Spinal cord (tissue), 10 donors: ENCODE measurements around the gene AATK. TPM values are rescaled to one million over a fixed set of nuclear protein-coding genes. Genes with fewer than 3 reads are reported as not detected.

ENCODE experiments used
- DNase-seq, 6 donors: peaks; one replicate each; pipeline versions ENCODE4 v3.0.0 to v3.0.0-alpha.2; 2013 to 2015; ENCODE audit warnings: low spot score in 6 of 6, low read depth in 4 of 6
- H3K27ac ChIP-seq: one replicate; pipeline ENCODE4 v1.5.1; 2013; ENCODE audit warnings: low read depth, low read length, control low read depth
- H3K27me3 ChIP-seq: one replicate; pipeline ENCODE4 v1.6.1; 2013; ENCODE audit warnings: low read length; ENCODE audit not compliant: control insufficient read depth, insufficient read depth
- H3K36me3 ChIP-seq: one replicate; pipeline ENCODE4 v1.6.1; 2013; ENCODE audit warnings: low read length; ENCODE audit not compliant: control insufficient read depth, insufficient read depth
- H3K4me1 ChIP-seq: one replicate; pipeline ENCODE4 v1.6.1; 2013; ENCODE audit warnings: low read length; ENCODE audit not compliant: control insufficient read depth, insufficient read depth
- H3K4me3 ChIP-seq: one replicate; pipeline ENCODE4 v1.5.1; 2013; ENCODE audit warnings: low read depth, low read length, control low read depth
- H3K9me3 ChIP-seq: one replicate; pipeline ENCODE4 v1.6.1; 2013; ENCODE audit warnings: low read length; ENCODE audit not compliant: control insufficient read depth, insufficient read depth
- WGBS: methylation state at CpG from one replicate; pipeline ENCODE4 v1.1.5; 2013; ENCODE audit warnings: missing lambda C conversion rate; ENCODE audit not compliant: insufficient coverage; 5-methylcytosine and 5-hydroxymethylcytosine counted together
- polyA plus RNA-seq, 2 donors: library from polyadenylated mRNA; unstranded; fragments of 120-200 nt; gene quantifications; one replicate each; pipeline ENCODE4 v1.2.1, GENCODE V29; 2013; ENCODE audit not compliant: insufficient read length in 2 of 2
- total RNA-seq, 2 donors: library from RNA; depleted of rRNA in 1 of 2; stranded (reverse); fragments of 120-200 nt in 1 of 2; fragments of >200 nt in 1 of 2; gene quantifications; one replicate each; pipeline versions ENCODE4 v1.2.3 to v1.2.4, GENCODE V29; 2013 to 2014
- donor health status: healthy.

The AATK gene
- total and polyA plus RNA-seq, 4 donors: 41.9 to 149 (median 111) TPM

DNA sequence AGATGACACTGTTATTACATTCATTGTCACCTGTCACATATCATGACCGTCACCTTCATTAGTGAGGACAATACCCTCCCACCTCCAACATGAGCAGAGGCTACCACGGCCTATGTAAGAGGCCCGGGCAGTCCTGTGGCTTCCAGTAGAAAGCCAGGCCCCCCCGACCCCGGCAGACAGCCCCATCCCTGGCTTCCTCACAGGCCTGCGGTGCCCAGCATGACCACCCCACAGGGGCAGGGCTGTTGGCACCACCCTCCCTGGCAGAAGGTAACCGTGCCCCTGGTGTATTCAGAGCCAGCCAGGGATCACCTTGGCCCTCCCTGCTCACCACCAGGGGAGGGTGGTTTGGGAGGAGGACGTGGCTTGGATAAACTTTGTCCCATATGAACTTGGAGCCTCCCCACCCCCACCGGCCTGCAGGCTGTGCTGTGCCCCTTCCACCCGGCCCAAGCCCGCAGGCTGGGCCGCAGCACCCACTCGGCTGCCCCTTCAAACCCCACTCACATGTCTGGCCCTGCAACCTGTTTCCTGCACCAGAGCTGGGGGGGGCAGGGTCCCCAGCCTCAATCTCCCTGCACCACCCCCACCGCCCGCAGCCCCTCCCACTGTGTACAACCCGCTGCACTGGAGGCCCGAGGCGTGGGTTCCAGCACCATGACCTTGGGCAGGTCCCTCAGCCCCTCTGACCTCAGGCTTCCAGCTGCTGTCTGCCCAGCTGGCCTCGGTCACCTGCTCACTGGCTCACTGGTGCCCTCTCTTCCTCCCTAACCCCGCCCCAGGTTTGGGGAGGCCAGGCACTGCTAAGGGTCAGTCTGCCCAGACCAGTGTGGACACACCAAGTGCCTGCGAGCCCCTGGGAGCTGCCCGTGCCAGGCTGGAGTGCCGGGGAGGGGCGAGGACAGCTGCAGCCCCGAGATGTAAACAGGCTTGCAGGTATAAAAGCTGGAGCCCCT, 12.4 kb upstream of the AATK start:
- no peak for DNase-seq
- peaks cover 8% of the 10 kb centered on the region for H3K36me3 ChIP-seq
- no peak overlapping the region for H3K4me3 ChIP-seq
- peaks cover 17% of the 10 kb centered on the region for H3K4me1 ChIP-seq
- WGBS: 84% methylated on average over 23 of the region's 25 CpGs
- H3K27ac ChIP-seq: no peak overlapping the region
- H3K27me3 ChIP-seq: no peaks in the 10 kb centered on the region
- H3K9me3 ChIP-seq: peaks cover 4% of the 10 kb centered on the region

DNA sequence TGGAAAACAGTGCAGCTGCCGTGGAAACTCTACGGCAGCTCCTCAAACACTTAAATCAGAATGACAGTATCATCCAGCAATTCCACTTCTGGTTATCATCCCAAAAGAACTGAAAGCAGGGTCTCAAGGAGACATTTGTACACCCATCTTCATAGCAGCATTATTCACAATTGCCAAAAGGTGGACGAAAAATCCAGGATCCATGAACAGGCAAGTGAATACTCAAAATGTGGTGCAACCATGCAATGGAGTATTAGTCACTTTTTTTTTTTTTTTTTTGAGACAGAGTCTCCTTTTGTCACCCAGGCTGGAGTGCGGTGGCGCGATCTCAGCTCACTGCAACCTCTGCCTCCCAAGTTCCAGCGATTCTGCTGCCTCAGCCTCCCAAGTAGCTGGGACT, 10.6 kb upstream of the AATK start:
- no peak overlapping the region for H3K27ac ChIP-seq
- DNase-seq: no peak
- peaks cover 17% of the 10 kb centered on the region for H3K4me1 ChIP-seq
- H3K4me3 ChIP-seq: no peak overlapping the region
- peaks cover 4% of the 10 kb centered on the region for H3K9me3 ChIP-seq
- H3K27me3 ChIP-seq: no peaks in the 10 kb centered on the region
- H3K36me3 ChIP-seq: peaks cover 8% of the 10 kb centered on the region
- 98% methylated on average over 4 of the region's 7 CpGs for WGBS

DNA sequence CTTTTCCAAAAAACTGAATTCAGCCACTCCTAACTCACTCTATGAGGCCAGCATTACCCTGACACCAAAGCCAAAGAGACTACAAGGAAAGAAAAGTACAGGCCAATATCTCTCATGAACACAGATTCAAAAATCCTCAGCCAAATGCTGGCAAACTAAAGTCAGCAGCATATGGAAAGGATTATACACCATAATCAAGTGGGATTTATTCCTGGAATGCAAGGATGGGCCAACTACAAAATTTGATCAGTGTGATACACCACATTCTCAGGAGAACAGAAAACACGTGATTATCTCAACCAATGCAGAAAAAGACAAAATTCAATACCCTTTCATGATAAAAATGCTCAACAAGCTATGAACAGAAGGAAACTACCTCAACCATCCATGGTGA, 7.7 kb upstream of the AATK start:
- no peak overlapping the region for H3K27ac ChIP-seq
- no peaks in the 10 kb centered on the region for H3K36me3 ChIP-seq
- H3K4me1 ChIP-seq: peaks cover under 1% of the 10 kb centered on the region
- WGBS: no CpG with 5 or more reads among the region's 1 CpG
- no peak overlapping the region for H3K4me3 ChIP-seq
- DNase-seq: peak in 1 of 6 donors; percentile 29
- H3K27me3 ChIP-seq: no peaks in the 10 kb centered on the region
- peaks cover 4% of the 10 kb centered on the region for H3K9me3 ChIP-seq

DNA sequence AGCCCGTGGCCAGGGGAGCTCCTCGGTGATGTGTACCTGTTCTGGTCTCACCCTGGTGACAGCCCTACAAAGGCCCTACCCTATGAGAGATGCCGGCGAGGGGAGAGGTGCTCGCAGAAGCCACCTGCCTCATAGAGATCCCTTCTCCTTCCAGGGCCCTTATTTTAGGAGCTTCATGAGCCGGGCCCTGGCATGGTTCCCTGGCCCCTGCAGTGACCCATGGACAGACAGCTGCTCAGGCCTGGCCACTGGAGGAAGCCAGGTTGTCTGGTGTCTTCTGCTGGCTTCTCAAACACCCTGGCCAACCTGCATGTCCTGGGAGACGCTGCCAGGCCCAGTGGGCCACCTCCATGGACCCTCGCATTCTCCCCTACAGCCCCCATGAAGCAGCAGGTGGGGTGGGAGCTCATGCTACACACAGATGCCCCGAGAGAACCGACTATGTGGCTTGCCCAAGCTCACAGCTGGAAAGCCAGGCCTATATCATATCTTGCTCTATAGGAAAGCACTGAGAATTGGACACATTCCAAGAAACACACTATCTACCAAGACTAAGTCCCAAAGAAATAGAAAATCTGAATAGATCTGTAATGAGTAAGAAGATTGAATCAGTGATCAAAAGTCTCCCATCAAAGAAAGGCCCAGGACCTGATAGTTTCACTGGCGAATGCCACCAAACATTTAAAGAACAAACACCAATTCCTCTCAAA, 7.2 kb upstream of the AATK start:
- H3K27ac ChIP-seq: no peak overlapping the region
- H3K4me3 ChIP-seq: no peak overlapping the region

DNA sequence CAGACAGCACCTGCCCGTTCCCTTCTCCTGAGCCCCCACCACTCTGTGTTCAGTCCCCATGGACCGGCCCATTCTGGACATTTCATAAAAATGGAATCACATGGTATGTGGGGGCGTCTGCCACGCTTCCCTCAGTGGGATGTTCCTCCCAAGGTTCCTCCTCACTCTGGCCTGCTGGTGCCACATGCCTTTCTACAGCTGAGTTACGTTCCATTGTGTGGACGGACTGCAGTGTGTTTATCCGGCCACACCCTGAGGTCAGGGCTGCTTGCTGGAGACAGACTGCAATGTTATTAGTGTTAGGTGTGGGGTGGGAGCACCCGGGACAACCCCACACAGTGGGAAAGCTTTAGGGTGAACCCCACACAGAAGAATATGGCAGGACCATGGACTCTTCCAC, 5.9 kb upstream of the AATK start:
- Histone ChIP-seq H3K27me3 (no peaks in the 10 kb centered on the region), H3K4me1 (peaks cover 14% of the 10 kb centered on the region), H3K4me3 (no peak overlapping the region), H3K36me3 (peaks cover 5% of the 10 kb centered on the region), H3K9me3 (peaks cover 4% of the 10 kb centered on the region), H3K27ac (no peak overlapping the region)
- WGBS: 73% methylated on average over 6 of the region's 8 CpGs
- DNase-seq: no peak

More for the DNA sequence above, 7.2 kb upstream of the AATK start:
- Histone ChIP-seq H3K36me3 (peaks cover 3% of the 10 kb centered on the region), H3K4me1 (peaks cover 1% of the 10 kb centered on the region), H3K27me3 (no peaks in the 10 kb centered on the region), H3K9me3 (peaks cover 4% of the 10 kb centered on the region)
- 84% methylated on average over 9 of the region's 11 CpGs for WGBS
- no peak for DNase-seq

DNA sequence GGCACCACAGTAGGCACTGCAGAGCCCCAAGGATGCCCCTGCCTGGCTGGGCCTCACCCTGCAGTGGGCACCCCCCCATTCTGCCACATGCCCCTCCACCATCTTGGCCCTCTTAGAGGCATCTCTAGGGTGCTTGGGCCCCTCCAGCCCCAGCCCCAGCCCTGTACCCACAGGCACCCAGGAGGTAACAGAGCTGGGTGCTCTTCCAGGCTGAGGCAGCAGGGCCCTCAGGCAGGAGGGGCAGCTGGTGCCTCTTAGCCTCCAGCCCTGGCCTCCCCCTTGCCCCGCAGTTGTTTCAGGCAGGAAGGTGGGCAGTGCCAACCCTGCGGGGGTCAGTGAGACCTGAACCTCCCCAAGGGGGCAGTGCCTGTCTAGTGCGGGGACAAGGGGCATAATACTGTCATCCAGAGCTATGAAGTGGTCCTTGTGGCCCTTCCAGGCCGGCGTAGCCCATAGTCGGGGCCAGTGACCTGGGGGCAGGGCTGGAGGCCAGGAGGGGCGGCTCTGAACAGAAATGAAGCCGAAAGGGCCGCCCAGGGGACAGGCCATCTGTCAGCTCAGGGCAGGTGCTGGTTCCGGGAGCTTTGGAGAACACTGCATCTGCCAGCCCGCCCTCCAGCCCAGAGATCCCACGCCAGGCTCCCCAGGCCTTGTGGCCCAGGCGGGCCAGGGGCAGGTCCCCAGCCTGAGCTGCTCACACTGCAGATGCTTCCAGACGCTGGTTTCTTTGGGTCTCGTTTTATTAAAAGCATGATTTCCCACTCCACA, 4.9 kb upstream of the AATK start:
- no peak for DNase-seq
- 68% methylated on average over 13 of the region's 15 CpGs for WGBS
- H3K36me3 ChIP-seq: peaks cover 5% of the 10 kb centered on the region
- H3K9me3 ChIP-seq: peaks cover 4% of the 10 kb centered on the region
- no peak overlapping the region for H3K27ac ChIP-seq
- no peak overlapping the region for H3K4me3 ChIP-seq
- no peaks in the 10 kb centered on the region for H3K27me3 ChIP-seq
- H3K4me1 ChIP-seq: peaks cover 20% of the 10 kb centered on the region

DNA sequence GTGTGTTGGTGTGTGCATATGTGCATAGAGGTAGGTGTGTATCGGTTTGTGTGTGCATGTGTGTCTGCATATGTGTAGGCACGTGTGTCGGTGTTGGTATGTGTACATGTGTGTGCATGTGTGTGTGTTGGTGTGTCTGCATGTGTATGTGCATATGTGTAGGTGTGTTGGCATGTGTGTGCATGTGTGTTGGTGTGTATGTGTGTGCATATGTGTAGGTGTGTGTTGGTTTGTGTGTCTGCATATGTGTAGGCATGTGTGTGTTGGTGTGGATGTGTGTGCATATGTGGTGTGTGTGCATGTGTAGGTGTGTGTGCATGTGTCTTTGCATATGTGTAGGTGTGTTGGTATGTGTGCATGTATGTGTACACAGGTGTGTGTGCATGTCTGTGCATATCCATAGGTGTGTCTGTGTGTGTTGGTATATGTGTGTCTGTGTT, 3.9 kb upstream of the AATK start:
- no peak overlapping the region for H3K27ac ChIP-seq
- peaks cover 9% of the 10 kb centered on the region for H3K36me3 ChIP-seq
- no peak for DNase-seq
- H3K4me3 ChIP-seq: no peak overlapping the region
- H3K4me1 ChIP-seq: peaks cover 29% of the 10 kb centered on the region
- no peaks in the 10 kb centered on the region for H3K27me3 ChIP-seq
- WGBS: 95% methylated on average over 3 of the region's 3 CpGs
- no peaks in the 10 kb centered on the region for H3K9me3 ChIP-seq

DNA sequence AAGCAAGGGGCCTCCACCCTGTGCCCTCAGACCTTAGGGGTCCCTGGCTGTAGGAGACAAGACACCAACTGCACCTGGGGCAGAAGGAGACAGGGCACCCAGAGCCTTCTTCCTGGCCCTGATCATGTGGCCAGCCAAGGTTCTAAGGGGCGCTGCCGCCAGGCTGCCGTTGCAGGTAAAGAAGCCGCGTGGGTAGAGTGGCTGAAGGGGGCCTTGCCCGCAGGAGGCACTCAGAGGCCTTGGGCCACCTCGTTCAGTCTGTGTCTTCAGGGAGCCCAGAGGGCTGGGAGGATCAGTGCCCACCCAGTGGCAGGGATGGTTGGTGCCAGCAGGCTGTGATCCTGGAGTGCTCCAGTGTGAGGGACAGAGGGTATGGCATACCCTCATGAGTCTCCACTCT, 1.6 kb upstream of the AATK start:
- Histone ChIP-seq H3K27me3 (no peaks in the 10 kb centered on the region), H3K4me1 (peaks cover 52% of the 10 kb centered on the region), H3K4me3 (no peak overlapping the region), H3K9me3 (no peaks in the 10 kb centered on the region), H3K27ac (no peak overlapping the region), H3K36me3 (peaks cover 25% of the 10 kb centered on the region)
- 93% methylated on average over 7 of the region's 7 CpGs for WGBS
- no peak for DNase-seq

DNA sequence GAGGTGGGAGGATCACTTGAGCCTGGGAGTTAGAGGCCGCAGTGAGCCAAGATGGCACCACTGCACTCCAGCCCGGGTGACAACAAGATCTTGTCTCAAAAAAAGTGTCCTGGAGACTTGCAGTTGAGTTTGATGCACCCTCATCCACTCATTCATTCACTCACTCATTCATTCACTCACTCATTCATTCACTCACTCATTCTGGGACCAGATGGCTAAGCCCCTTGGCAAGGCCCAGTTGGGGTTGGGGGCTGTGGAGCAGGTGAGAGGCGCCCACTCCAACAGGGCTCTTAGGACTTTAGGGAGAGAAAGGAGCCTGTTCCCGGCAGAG, 1.1 kb upstream of the AATK start:
- Histone ChIP-seq H3K4me1 (peaks cover 52% of the 10 kb centered on the region), H3K36me3 (peaks cover 29% of the 10 kb centered on the region), H3K9me3 (no peaks in the 10 kb centered on the region), H3K27me3 (no peaks in the 10 kb centered on the region), H3K4me3 (no peak overlapping the region), H3K27ac (no peak overlapping the region)
- WGBS: 92% methylated on average over 2 of the region's 4 CpGs
- DNase-seq: no peak
